ENCODE measurements around the gene NFKBIZ.

DNA sequence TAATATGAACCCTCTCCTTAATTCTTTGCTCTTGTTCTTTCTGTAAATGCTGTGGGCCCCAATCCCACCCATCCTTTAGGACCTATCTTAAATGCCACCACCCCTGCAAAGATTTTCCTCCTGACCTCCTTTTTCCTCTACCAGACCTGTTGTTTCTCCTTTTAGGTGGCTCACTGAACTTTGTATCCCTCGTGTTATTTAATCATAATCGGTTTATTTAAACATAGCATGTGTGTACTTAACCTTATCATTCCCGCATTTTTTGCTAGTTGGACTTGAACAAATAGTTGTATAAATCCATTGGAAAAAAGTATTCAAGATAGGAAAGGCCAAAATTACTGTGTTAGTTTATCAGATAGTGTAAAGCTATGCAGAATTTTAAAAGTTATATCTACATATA is 988 bp upstream of the NFKBIZ start:
- TF ChIP-seq EZH2 (IDR thresholded peaks at IDR 0.05; ENCODE audit: low read length, unreplicated experiment), result no peak
- no peak for TF ChIP-seq EZH2phosphoT487 (IDR thresholded peaks at IDR 0.05; ENCODE audit: borderline replicate concordance, low read length)
- TF ChIP-seq, protein P1, sequence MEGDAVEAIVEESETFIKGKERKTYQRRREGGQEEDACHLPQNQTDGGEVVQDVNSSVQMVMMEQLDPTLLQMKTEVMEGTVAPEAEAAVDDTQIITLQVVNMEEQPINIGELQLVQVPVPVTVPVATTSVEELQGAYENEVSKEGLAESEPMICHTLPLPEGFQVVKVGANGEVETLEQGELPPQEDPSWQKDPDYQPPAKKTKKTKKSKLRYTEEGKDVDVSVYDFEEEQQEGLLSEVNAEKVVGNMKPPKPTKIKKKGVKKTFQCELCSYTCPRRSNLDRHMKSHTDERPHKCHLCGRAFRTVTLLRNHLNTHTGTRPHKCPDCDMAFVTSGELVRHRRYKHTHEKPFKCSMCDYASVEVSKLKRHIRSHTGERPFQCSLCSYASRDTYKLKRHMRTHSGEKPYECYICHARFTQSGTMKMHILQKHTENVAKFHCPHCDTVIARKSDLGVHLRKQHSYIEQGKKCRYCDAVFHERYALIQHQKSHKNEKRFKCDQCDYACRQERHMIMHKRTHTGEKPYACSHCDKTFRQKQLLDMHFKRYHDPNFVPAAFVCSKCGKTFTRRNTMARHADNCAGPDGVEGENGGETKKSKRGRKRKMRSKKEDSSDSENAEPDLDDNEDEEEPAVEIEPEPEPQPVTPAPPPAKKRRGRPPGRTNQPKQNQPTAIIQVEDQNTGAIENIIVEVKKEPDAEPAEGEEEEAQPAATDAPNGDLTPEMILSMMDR (conservative IDR thresholded peaks at IDR 0.05; ENCODE audit: low read depth, low read length), result no peak

All from PC-3 (cell line).